ENCODE data around the gene ARHGEF4.

Gene ARHGEF4

DNA sequence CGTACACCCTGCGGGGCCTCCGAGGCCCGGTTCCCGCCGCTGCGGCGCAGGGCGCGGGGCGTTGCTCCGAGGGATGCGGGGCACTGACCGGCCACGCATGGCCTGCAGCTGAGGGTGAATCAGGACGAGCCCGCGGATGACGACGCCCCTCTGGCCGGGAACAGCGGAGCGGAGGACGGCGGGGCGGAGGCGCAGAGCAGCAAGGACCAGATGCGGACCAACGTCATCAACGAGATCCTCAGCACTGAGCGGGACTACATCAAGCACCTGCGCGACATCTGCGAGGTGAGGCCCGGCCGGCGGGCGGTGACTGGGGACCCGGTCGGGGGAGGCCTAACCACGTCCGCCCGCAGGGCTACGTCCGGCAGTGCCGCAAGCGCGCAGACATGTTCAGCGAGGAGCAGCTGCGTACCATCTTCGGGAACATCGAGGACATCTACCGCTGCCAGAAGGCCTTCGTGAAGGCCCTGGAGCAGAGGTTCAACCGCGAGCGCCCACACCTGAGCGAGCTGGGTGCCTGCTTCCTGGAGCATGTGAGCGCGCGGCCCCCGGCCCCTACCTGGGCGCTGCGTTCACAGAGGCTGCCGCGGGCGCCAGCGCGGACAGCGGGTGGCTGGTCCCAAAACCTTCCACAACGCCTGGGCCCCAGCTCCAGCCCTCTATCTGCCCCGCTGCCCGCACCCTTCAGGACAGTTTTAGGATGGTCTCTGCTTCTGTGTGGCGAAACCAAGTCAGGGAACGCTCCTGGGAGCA is 203.4 kb downstream of the ARHGEF4 start:
- no peak for DNase-seq

DNA sequence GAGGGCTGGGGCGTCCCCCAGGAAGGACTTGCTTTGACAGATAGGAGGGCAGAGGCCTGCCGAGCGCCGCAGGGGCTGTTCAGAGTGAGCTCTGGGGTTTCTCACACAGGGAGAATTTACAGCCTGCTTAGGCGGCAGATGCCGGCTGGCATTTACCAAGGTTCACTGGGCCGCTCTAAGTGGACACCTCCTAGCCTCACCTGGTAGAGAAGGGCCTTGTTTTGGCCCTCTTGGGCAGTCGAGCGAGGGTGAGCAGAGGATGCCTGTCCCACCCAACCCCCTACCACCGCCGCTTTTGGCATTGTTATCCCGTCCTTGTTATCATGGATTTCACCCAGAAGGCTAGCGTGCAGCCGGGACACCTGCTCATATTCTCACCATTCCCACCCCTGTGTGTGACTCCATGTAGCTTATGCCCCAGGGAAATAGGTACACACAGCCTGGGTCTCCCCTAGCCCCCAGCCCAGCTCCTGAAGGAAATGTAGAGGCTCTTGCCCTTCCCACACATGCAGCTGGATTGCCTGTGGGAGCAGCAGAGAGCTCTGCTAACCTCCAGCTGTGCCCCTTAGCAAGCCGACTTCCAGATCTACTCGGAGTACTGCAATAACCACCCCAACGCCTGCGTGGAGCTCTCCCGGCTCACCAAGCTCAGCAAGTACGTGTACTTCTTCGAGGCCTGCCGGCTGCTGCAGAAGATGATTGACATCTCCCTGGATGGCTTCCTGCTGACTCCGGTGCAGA is 204.1 kb downstream of the ARHGEF4 start:
- no peak for DNase-seq

DNA sequence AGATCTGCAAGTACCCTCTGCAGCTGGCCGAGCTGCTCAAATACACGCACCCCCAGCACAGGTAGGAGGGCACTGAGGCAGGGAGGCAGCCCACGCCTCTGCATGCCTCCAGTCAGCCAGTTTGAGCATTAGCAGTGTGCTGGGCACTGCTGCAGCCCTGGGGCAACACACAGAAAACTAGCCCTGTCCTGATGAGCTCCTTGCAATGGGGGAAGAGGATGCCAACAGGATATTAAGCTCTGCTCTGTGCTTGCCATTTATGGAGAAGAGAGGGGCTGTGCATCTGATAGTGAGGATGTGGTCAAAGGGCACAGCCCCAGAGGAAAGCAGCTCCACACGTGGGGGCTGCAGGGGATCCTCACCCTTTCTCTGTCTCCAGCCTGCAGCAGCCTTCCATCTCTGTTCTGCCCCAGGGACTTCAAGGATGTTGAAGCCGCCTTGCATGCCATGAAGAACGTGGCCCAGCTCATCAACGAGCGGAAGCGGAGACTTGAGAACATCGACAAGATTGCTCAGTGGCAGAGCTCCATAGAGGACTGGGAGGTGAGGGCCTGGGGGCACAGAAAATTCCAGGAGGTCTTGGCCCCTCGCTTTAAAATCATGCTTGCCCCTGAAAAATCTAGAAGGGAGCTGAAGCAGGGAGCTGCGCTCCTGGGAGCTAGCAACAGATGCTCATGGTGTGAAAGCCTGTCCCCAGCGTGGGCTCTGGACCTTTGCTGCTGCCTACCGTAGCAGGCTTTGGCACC is 204.9 kb downstream of the ARHGEF4 start:
- no peak for DNase-seq

DNA sequence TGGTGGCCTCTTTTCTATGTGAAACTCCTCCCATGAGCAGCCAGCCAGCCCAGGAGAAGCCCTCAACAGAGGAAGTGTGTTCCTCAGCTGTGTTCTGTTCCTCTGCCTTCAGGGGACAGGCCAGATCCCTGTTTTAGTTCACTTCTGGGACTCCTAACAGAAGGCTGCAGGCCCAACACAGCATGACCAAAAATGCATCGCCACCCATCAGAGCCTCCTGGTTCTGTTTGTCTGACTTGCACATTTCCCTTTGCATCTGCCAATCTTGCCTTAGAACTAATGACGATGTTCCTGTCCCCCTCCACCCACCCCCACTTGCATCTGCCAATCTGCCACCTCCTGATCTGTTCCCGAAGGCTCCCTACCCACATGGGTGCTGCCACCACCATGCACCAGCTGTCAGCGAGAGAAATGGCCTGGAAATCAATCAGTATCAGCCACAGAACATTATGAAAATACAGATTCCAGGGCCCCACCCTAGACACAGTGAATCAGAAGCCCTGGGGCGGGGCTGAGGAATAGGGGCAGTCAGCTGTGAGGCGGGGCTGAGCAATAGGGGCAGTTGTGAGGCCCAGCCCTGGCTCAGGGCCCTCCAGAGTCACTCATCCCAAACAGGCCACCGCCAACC is 205.5 kb downstream of the ARHGEF4 start:
- no peak for DNase-seq

DNA sequence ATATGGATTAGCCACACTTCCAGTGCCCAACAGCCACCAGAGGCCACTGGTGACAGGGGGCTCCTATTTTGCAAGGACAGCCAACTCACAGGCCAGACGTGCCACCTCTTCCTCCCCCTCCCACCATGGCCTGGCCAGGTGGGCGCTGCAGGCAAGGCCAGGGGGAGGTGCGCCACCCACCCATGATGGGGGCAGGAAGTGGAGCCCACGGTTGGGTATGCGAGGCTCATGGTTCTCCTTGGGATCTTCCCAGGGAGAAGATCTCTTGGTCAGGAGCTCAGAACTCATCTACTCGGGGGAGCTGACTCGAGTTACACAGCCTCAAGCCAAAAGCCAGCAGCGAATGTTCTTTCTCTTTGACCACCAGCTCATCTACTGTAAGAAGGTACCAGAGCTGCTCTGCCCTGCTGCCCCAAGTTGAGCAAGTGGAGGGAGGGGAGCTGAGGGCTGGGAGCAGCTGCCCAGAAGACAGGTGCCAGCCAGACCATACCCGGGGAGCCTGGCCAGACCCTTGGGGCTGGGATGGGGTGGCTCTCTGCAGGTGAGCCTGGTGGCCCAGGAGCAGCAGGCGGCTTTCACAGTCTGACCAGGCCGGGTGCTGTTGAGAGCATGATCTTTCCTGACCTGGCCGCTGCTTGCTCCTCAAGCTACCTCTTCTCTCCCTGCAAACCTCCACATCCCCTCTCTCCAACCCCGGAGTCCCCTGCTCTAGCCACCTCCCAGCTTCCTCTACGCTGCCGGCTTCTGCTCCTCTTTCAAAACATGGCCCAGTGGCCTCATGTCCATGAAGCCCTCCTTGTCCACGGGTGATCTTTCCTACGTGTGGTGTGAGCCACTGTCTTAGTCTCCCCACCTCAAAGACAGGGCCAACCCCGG is 206.7 kb downstream of the ARHGEF4 start:
- no peak for DNase-seq

DNA sequence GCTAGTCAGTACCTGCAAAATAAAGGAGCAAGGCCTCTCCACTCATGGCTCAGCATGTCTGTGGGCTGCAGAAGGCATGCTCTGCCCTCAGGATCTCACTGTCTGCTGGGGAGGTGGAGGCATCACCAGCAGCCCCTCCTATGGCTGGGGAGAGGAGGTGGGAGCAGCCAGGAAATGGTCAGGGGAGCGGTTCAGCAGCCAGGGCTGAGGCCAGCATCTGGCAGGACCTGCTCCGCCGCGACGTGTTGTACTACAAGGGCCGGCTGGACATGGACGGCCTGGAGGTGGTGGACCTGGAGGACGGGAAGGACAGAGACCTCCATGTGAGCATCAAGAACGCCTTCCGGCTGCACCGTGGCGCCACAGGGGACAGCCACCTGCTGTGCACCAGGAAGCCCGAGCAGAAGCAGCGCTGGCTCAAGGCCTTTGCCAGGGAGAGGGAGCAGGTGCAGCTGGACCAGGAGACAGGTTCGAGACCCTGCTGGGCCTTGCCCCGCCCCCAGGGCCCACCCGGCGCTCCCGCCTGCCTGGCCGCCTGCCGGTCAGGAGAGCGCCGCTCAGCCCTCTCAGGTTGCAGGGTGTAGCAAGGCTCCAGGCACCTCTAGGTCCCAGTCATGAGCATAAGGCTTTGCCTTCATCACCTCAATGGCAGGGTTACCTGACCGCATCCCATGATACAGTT is 207.5 kb downstream of the ARHGEF4 start:
- DNase-seq, result no peak

DNA sequence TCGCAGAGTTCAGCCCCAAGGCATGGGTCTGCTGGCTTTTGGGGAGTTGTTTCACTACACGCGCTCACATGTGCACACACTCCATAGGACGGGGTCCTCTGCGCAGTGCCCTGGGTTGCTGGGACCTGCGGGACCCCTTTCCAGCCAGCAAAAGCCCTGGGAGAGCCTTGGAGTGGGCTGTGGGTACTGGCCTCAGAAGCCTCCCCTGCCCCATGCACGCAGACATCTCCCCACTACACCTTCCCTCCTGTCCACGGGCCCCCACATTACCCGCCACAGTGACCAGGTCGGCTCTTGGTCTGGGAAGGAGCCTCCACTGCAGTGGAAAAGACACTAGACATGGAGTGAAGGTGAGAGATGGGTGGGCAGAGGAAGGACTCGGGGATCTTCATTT is 208.0 kb downstream of the ARHGEF4 start:
- no peak for DNase-seq

DNA sequence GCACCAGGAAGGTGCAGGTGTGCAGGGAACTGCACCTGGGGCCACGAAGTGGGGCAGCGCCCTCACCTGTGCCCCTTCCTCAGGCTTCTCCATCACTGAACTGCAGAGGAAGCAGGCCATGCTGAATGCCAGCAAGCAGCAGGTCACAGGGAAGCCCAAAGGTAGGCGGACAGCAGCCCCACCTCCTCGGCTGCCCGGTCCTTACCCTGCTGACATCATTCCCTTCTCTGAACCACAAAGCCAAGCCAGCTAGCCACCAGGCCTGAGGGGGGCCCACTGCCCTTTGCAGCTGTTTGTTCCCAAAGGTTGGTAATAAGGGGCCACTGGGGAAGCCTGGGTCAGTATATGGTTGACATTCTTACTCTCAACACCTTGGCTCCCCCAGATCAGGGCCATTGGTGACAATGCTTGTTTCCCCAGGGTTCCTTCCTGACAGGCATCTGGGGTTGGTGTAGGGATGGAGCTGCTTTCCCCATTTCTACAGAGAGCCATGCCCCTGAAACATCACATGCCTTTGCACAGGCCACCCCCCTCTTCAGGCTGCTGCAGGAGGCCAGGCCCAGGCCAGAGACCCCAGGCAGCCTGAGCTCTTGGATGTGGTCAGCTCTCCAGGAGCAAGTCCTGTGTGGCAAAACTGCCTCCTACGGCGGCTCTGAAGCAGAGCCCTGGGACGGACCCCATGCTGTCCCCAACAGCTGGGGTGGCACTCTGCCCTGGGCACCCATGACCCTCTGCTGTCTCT is 208.7 kb downstream of the ARHGEF4 start:
- no peak for DNase-seq

DNA sequence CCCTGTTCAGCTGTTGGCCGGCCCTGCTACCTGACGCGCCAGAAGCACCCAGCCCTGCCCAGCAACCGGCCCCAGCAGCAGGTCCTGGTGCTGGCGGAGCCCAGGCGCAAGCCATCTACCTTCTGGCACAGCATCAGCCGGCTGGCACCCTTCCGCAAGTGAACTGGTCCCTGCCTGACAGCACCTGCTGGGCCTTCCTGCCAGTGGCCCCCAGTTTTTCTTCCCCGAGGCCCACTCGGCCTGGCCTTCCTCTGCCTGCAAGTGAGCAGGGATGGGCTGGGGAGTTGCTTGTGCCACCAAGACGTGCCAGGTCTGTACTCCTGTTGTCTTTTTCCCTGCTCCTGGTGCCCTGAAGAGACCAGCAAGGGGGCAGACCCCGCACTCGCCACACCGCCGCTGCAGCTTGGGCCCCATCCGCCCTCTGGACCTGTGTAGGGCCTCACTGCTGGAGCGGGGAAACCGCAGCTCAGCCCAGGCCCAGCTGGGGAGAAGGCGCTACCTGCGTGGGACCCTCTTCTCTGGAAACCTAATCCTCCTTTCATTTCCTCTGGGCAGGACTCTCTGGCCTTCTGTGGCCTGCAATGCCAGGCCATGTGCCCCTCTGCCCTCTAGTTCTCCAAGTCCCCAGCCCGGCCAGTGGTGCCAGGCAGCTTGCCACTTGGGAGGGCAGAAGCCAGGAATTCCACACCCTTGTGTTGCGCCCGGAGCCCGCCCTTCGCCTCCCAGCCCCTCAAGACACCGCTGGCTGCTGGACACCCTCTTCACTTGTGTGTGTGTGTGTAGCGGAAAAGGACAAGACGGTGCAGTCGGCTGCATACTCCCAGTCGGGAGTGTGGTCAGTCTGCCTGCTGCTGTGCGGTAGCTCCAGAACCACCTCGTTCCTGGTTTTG is 209.6 kb downstream of the ARHGEF4 start:
- DNase-seq, result no peak

DNA sequence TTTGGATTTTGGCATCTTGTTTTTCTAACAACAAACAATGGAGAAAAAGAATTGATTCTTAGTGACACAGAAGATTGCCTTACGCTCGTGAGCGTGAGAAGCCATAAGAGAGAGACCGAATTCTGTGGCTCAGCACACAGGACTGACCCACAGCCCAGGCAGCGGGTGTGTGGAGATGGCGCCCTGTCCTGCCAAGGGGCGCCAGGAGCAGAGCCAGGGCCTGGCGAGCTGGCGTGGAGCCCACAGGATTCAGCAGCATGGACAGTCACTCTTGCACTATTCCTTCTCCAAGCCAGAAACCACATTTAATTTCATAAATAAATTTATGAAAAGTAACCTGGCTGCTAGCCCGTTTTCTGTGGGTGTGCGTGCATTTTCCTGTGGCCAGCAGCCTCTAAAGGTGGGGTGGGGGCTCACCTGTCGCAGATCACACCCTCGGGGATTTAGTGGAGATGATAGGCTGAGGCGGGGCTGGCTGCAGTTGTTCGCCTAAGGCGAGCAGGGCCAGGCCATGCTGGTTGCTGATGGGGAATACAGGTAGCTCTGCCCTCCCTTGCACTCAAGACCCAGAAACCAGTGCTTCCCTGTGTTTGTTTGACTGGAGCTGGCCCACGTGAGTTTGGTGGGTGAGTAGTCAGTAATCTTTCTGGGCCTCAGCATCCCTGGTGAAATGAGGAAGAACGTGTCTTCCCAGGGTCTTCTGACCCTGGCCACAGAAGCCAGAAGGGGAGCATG is 210.4 kb downstream of the ARHGEF4 start:
- no peak for DNase-seq

DNA sequence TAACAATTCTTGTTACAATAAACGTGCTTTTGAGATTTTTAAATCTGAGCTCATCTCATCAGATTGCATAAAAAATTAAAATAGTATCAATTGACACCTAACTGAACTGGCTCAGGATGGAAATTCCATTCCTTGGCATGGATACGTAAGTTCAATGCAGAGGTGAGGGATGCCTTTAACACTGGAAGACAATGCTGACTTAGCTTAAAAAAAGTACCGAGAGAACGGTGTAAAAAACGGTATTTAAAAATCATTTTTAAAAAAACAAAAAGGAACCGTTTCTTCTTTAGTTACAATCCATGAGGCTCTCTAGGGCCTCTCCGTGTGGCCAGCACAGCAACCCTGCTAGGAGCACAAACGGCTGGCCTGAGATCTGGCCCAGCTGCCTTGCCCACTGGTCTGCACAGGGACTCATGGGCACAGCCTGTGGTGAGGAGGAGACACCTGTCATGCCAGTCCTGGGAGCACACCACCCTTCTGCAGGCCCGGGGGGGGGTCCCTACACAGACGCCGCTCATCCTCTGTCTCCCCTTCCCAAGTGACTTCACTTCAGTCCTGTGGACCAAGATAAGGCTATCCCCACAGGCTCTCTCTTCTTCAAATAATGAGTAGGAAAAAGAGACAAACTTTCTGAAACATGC is 211.3 kb downstream of the ARHGEF4 start:
- no peak for DNase-seq

DNA sequence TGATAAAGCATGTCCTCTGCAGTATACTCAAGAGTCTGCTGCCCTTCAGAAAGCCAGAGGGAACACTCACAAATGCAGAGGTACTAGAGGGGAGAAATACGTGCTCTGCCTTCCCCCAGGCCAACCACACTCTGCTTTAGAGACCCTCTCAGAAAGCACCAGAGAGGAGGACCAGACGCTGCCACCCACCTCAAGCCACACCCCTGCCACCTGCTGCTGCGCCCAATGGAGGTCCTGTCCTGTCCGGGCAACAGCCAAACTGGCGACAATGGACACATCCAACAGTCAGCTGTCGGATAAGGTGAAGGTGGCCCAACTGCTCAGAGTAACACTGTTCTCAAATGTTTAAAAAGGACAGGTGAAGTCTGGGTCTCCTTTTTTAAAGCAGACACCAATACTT is 211.9 kb downstream of the ARHGEF4 start:
- DNase-seq, result no peak

DNA sequence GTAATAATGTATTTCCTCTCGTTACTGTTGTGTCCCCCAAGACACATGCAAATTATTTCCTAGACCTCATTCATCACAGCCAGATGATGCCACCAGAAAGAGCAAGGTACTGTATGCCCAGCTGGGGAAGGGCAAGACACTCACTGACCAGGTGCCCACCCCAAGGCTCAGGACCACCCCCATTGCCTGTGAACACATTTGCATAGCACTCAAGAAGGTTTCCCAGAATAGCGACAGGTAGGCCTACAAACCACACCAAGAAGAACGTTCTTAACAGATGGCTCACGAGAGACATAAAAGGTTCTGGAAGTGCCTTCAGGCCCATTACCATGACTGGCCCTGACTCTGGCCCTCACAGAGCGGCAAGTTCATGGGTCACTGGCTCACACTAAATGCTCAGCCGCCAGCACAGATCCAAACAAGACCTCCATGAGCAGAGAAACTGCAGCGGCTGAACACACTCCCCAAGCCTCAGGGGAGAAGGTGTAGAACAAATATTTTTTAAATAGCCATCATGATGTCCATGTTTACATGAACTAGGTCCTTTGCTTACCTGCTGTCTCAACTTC is 212.5 kb downstream of the ARHGEF4 start:
- no peak for DNase-seq

DNA sequence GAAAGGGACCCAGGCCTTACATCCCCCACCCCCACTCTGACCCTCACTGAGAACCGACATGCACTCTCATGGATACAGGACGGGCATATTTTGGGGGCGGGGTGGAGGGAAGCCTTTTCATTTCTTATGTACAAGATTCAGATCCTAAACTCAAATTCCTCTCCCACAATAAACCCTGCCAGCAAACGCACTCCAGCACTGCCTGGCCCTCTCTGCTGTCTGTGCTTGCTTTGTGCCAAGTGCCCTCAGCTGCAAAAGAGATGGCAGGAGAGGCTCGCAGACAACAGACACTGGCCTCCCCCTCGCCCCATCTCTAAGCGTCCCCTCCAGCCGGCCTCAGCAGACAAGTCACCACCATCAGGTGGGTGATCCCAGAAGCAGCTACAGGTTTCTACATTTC is 214.2 kb downstream of the ARHGEF4 start:
- no peak for DNase-seq

DNA sequence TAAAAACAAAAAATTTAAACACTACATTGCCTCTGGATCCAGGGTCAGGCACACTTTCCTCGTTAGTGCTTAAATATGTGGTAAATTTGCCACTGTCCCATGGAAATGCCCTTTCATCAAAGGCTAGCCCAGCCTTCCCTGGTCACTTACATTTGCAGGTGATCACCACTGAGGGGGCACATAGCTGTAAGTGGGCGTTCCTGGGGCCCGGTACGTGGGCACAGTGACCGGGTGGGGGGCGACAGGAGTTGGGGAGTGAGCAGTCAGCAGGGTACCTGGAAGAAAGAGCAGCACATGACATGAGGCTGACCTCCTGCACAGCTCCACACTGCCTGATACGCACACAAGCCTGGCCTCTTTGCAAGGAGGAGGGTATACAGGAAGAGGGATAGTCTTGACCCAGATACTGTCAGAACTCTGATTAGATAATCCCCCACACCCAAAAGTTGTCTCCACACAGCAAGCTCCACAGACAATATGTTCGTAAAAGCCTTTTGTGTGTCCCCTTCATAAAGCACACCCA is 216.1 kb downstream of the ARHGEF4 start:
- DNase-seq, result no peak

DNA sequence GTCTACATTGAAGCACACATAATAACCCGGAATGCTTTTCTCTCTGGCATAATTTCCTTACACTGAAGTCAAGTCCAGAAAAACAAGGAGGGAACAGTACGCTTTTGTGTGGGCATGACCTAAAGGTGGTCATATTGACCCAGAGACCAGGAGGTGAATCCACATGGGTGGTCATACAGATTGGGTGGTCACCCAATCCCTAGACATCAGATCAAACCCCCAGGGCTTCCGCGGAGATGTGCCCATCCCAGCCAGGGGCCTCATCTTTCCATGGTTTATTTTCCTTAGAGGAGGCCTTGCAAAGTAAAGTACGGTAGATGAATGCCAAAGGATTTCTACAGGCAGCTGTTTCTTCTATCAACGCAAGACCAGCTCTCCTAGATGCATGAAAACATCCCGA is 217.8 kb downstream of the ARHGEF4 start:
- DNase-seq, result no peak

DNA sequence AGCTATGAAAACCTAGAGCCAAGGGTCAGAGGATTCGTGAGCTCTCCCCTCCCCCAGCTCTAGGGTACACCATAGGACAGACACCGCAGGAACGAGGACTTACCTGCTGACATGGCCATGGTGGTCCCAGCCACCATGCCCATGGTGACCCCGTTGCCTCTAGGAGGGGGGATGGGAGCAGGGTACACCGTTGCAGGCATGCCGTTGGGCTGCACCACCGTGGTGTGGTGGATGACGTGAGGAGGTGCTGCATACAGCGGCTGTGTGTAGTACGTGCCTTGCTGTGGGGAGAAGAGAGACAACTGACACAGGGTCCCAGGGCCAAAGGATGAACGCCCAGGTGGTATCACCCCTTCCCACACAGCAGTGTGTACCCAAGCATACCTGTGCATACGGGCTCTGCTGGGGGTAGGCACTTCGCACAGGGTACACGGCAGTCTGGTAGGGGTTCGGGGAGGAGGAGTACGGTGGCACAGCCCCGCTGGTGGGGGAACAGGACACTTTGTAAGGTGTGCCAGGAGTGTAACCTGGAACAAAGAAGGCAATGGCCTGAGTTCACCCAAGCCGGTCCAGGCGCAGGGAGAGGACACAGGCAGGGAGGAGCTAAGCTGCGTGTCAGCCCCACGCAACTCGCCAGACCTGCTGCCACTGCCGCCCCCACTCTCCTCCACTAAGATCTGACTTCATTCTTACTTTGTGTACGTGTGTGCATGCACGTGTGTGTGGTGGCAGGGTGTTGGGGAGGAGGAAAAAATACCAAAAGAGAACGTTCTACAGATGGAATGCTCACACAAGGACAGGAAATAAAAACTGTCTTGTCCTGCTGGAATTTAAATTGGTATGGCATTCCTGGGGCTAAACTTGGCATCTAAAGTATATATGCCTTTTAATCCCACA is 218.7 kb downstream of the ARHGEF4 start:
- DNase-seq, result peak; percentile 72
